Stimulated activated CD4-positive, alpha-beta T cell treated with anti-CD3 and anti-CD28 coated beads, Interleukin-4, amount 100 ng/mL, for 4 hours (primary cell): ENCODE data around the gene TUNAR.
"Not testable (repeated sequence)": the region's sequence is repeated elsewhere in the genome, so short reads cannot be mapped to it uniquely, and the experiment has no call there.

Experiments
- DNase-seq, 2 experiments: peaks; one replicate each; pipeline ENCODE4 v3.0.0-alpha.2; 2020

The TUNAR gene

GRCh38 chr14:95920769-95921438 is 44.3 kb downstream of the TUNAR start:
- DNase-seq, result no peak

DNA sequence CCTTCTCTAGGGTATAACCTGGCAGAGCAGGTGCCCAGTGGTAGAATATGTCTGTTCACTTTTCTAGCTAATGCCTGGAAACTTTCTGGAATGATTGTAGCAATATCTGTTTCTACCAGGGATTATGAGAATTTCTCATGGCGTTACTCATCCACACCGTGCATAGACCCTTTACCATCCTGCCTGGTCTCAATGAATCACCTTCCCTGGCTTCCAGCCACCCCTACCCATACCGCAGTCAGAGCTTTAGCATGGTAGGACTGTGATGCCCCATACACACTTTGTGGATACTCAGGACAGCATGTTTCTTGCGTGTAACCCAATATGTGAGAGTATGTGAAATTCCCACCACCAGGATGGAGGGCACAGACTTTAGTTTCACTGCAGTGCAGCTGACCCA is 45.4 kb downstream of the TUNAR start:
- no peak for DNase-seq

DNA sequence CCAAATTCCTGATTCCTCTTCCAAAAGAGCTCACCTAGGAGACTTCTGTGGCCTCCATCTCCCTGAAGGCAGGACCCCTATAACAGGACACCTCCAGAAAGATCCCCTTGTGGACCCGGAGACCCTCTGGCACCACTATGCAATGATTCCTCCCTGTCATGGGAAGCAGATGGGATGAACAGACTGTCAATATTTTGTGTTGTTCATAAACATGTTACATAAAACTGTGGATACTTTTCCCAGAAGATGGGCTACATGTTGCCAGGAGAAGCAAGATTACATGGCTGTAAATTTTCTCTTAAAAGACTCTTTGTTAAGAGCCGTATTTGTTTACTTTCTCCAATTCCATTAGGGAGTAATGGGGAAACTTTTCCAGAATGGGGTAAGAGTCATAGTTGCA is 52.1 kb downstream of the TUNAR start:
- no peak for DNase-seq

GRCh38 chr14:95931384-95931783 is 54.8 kb downstream of the TUNAR start:
- DNase-seq, result no peak

GRCh38 chr14:95935228-95935822 is 58.7 kb downstream of the TUNAR start:
- DNase-seq, result no peak

GRCh38 chr14:95936041-95936440 is 59.4 kb downstream of the TUNAR start:
- DNase-seq, result no peak

- DNase-seq, result no peak
Observed at GRCh38 chr14:95939335-95939734, 62.7 kb downstream of the TUNAR start.

DNA sequence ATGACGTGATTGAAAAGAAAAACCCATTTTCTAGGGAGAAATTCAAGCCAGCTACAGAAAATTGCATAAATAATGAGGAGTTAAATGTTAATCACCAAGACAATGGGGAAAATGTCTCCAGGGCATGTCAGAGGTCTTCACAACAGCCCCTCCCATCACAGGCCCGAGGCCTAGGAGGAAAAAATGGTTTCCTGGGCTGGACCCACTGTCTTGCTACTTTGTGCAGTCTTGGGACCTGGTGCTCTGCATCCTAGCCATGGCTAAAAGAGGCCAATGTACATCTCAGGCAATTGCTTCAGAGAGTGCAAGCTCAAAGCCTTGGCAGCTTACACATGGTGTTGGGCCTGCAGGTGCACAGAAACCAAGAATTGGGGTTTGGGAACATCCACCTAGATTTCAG is 65.3 kb downstream of the TUNAR start:
- no peak for DNase-seq

- DNase-seq, result no peak
Observed at GRCh38 chr14:95943699-95944098, 67.1 kb downstream of the TUNAR start.

DNA sequence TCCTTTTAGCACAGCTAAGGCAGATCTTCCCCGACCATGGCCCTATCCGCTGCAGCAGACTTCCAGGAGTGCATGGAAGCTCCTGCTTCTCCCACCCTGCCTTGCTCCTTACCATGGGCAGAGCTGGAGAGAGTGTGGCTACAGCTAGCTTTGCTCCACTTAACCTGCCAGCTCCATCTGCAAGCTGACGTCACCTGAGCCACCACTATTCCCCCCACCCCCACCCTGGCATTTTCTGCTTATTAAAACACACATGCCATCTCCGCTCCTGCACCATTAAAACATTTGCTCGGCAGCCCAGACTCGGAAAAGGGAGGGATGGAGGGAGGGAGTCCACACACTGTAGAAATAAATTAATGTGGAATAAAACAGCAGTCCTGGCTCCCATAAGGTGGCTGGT is 67.8 kb downstream of the TUNAR start:
- DNase-seq, result no peak

- no peak for DNase-seq
Observed at GRCh38 chr14:95946867-95947266, 70.2 kb downstream of the TUNAR start.

- no peak for DNase-seq
Observed at GRCh38 chr14:95948558-95948981, 71.9 kb downstream of the TUNAR start.

DNA sequence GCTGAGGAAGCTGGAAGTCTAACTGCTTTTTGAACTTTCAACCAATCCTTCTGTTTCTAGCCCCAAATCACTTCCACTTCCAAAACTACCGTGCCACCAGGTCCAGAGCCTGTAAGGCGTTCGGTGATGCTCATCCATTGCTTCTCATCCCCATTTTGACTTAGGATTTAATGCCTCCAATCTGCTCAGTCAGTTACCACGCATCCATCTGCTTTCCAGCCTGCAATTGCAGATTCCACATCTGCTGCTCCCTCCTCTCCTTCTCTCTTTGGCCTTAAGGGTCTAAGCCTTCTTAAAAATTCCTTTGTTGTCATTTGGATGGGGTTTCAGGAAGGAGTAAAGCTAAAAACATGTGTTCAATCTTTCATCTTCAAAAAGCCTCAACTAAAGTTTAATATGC is 74.7 kb downstream of the TUNAR start:
- DNase-seq, result no peak

DNA sequence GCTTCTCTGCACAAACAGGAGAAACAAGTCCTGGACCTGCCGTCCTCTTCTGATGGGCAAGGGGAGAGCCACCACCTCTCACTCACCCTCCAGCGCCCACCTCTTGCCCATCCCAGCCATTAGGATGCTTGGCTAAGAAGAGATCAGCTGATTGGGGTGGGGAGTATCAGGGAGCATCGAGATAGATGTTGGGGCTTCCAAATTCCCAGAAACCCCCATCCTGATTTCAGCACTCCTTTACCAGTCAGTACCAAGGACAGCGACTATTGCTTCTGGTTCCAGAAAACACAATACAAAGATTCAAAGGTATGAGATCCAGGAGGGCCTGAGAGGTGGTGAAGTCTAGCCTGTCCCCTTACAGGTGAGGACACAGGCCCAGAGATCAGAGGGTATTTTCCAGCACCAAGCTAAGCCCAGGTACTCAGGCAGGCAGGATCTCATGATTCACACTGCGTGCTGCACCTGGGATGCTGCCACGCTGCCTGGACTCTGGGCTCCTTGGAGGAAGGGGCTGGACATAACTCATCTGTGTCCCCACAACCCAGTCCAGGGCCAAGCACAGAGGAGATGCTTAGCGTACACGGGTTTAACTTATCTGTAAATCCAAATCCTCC is 76.6 kb downstream of the TUNAR start:
- no peak for DNase-seq

DNA sequence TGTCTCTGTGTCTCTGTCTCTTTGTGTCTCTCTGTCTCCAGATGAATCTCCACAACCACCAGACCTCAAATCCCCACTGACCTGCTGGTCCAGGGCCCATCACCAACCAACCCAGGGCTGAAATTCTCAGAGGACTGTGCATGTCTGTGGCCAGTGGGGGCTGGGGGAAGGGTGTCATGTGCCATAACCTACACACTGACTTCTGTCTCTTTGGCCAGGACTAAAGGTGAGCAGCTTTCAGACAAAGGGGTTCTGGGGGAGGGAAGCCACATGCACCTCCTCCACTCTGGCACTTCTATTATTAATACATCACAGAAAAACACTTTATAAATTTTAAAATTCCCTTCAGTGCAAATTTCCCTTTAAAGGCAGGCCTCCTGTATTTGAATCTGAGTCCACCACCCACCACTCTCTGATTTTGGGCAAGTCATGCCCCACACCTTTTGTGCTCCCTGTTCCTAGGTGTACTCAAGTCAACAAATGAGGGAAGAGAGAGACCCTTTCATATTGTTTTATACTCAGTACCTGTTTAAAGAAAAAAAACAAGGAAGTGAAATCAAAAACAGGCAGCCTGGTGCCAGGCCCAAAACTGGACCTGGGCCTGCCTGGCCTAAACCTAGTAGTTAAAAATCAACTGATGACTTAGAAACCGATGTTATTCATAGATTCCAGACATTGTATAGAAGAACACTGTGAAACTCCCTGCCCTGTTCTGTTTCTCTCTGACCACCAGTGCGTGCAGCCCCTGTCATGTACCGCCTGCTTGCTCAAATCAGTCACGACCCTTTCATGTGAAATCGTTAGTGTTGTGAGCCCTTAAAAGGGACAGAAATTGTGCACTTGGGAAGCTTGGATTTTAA is 80.2 kb downstream of the TUNAR start:
- no peak for DNase-seq

DNA sequence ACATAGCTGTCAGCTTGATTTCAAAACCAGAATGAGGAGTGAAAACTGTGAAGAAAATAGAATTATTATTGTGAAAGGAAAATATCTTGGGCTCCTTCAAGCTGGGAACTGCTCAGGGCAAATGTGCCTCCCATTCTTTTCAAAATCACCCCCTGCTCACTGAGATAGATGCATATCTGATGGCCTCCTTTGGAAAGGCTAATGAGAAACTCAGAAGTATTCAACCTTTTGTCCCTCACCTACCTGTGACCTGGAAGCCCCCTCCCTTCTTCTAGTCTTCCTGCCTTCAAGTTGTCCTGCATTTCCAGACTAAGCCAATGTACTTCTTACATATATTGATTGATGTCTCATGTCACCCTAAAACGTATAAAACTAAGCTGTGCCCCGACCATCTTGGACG is 81.5 kb downstream of the TUNAR start:
- DNase-seq, result no peak

DNA sequence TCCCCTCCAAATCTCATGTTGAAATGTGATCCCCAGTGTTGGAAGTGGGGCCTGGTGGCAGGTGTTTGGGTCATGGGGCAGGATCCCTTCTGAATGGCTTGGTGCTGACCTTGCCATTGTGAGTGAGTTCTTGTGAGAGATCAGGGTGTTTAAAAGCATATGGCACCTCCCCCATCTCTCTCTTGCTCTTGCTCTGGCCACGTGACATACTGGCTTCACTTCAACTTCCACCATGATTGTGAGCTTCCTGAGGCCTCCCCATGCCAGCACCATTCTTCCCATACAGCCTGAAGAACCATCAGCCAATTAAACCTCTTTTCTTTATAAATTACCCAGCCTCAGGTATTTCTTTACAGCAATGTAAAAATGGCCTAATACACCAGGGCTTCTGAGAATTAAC is 82.7 kb downstream of the TUNAR start:
- no peak for DNase-seq

DNA sequence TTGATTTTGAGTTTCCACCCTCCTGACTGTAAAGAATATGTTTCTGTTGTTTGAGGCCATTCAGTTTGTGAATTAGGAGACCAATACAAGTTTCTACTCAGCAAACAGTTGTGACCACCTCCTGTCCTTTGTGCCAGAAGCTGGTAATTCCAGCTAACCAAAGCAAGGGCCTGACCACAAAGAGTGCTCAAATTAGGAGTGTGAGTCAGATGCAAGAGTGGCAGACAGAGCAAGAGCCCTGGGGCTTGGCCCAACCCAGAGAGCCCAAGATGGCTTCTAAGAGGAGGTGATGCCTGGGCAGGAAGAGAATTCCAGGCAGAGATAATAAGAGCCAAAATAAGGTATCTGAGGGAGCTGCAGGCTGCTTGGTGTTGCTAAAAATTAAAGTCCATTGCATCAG is 84.8 kb downstream of the TUNAR start:
- DNase-seq, result no peak

DNA sequence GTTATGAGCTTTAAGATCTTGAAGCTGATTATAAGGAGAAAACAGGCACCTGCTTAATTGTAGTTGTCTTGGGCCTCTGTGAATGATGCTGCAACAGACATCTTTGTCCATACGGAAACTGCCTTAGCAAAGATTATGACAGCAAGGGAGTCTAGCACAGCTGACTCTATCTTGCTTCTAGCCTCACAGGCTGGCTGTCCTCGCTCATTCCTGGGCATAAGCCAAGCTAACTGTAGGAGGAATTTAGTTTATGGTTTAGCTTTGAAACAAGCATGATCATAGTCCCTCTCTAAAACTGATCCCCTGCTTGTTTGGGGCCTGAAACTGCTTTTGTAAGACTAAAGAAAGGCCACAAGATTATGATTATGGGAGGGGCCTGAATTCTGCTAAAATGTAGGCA is 88.3 kb downstream of the TUNAR start:
- DNase-seq, result no peak

GRCh38 chr14:95968048-95968447 is 91.4 kb downstream of the TUNAR start:
- not testable (repeated sequence) for DNase-seq
